GM20000 (cell line): ENCODE measurements around the gene PCDHGC5.
A peak's percentile ranks its signal among the peaks of the same experiment; 100 is the strongest.

Experiments
- DNase-seq: peaks from one replicate; pipeline ENCODE4 v3.0.0; 2012; ENCODE audit warnings: low spot score
- CTCF ChIP-seq: IDR thresholded peaks from 2 replicates; pipeline ENCODE4 v1.5.1; 2012; ENCODE audit warnings: mild to moderate bottlenecking, control low read depth; ENCODE audit errors: extremely low read depth, missing control alignments

The PCDHGC5 gene

GRCh38 chr5:141488591-141489561 lies at the start of gene PCDHGC5:
TSS of gene PCDHGC5 (plus strand) at chr5:141489081. CDS start at chr5:141489241, 160 bp downstream.
- peak; percentile 8 for DNase-seq
- TF ChIP-seq CTCF: no peak

GRCh38 chr5:141439411-141440141 lies 49.3 kb upstream of the PCDHGC5 start:
- TF ChIP-seq CTCF: no peak
- DNase-seq: no peak

GRCh38 chr5:141440341-141440740 lies 48.5 kb upstream of the PCDHGC5 start:
- DNase-seq: no peak
- no peak for TF ChIP-seq CTCF

GRCh38 chr5:141441571-141442170 lies 47.2 kb upstream of the PCDHGC5 start:
- DNase-seq: no peak
- TF ChIP-seq CTCF: no peak

GRCh38 chr5:141465351-141465750 lies 23.5 kb upstream of the PCDHGC5 start:
- DNase-seq: no peak
- TF ChIP-seq CTCF: no peak

- peak; percentile 86 for DNase-seq
- TF ChIP-seq CTCF: peak; percentile 62
Measured at GRCh38 chr5:141475625-141476131, 13.2 kb upstream of the PCDHGC5 start, which contains the start of gene PCDHGC3. TSS of gene PCDHGC3 (plus strand) at chr5:141475966. CDS start at chr5:141476117, 151 bp downstream.
